Measurements from ENCODE around the gene ACOX1. TPM values are rescaled to one million over a fixed set of nuclear protein-coding genes. Genes with fewer than 3 reads are reported as not detected.
A peak's percentile ranks its signal among the peaks of the same experiment; 100 is the strongest.

ACOX1 gene
- total RNA-seq (2021) (35.0 and 39.5 TPM in 2 replicates), Bru-seq, nascent RNA (percentile 70 among the genes with signal in this experiment), BruChase-seq, experiment 1, labeled RNA remaining after a 2-hour chase (percentile 78 among the genes with signal in this experiment), BruChase-seq, experiment 2, labeled RNA remaining after a 6-hour chase (percentile 90 among the genes with signal in this experiment)
- long read RNA-seq, full-length matches to known transcripts, result 33 of 42 reads
- long read RNA-seq, partial matches to known transcripts, result 4 of 42 reads
- long read RNA-seq, other reads (novel, unspliced or antisense), result 5 of 42 reads

- TF ChIP-seq EZH2 (IDR thresholded peaks at IDR 0.05; ENCODE audit: borderline replicate concordance, low read depth, low read length, poor library complexity, severe bottlenecking) (no peak), CTCF (conservative IDR thresholded peaks at IDR 0.05; ENCODE audit: low read depth, low read length) (peak; percentile 43)
- BruUV-seq (replicated peaks), result no TSS peak
- H3K4me1 ChIP-seq (ENCODE audit: insufficient read depth, low read length, poor library complexity, severe bottlenecking), result peaks cover 26% of the 10 kb centered on the region
- no peaks in the 10 kb centered on the region for H3K36me3 ChIP-seq (ENCODE audit: insufficient read depth, low read length, poor library complexity, severe bottlenecking)
- intact Hi-C loops (cut with micrococcal nuclease; ENCODE audit: unreplicated experiment), result loop anchor here (1.0 kb wide), 1 partner anchor 124 kb away; the partner anchor contains the start of gene EXOC7
- no peaks in the 10 kb centered on the region for H3K9me3 ChIP-seq (ENCODE audit: low read depth, low read length, poor library complexity, severe bottlenecking)
- H3K4me3 ChIP-seq (ENCODE audit: low read depth, low read length, poor library complexity, severe bottlenecking), result peak within 1 kb of the TSS; percentile 66
- H3K27ac ChIP-seq (ENCODE audit: low read depth, low read length, poor library complexity, severe bottlenecking), result peak within 1 kb of the TSS; percentile 95
- DNase-seq (ENCODE audit: low spot score), result peak; percentile 98
- ChIA-PET CTCF (interaction anchor here (1.2 kb wide), 1 partner anchor 123 kb away, joined by 4 read pairs; the partner anchor contains the start of gene WBP2), POLR2A (ENCODE audit: low non-redundant PET) (no interaction called here)
- no peaks in the 10 kb centered on the region for H3K27me3 ChIP-seq (replicated peaks; ENCODE audit: insufficient read depth, low read depth, low read length, poor library complexity)
These were observed at the start of gene ACOX1, which contains the start of gene TEN1 for GRCh38 chr17:75978938-75979704. ACOX1 (minus strand) TSS chr17:75979166; CDS start chr17:75979073, 93 bp downstream. TEN1 (plus strand) TSS chr17:75979240; CDS start chr17:75986193, 6,953 bp downstream.

DNA sequence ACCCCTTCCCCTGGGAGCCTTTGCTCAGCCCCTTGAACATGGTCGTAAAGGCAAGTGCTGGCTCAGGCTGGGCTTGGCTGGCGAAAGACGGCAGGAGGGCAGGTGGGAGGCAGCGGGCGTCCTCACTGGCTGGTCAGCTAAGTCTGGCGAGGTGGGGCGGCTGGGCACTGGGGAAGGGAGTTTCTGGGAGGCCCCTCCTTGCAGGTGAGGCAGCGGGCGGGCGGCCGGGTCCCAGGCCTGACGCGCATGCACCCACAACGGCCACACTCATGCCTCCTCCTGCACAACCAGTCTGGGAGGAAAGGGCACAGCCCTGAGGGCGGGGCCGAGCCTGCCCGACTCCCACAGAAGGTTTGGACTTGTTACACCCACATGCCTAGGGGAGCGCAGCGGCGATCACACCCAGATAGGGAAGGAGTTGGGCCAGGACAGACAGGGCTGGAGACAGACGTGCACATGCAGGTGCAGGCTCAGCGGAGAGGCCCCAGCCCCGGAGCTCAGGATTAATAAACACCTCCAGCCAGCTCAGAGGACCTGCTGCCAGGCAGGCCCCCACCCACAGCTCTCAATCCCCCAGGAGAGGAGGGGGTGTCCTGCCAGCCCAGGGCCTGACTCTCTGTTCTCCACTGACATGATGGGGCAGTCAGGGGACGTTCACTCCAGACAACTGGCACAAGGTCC, 48.3 kb upstream of the ACOX1 start, which contains the start of gene EVPL:
TSS of gene EVPL (minus strand) at position 148 of the 681 bp plus-strand sequence. CDS start at position 40, 108 bp downstream.
- Histone ChIP-seq H3K27me3 (replicated peaks; ENCODE audit: insufficient read depth, low read depth, low read length, poor library complexity) (no peaks in the 10 kb centered on the region), H3K27ac (ENCODE audit: low read depth, low read length, poor library complexity, severe bottlenecking) (no peak within 1 kb of the TSS), H3K9me3 (ENCODE audit: low read depth, low read length, poor library complexity, severe bottlenecking) (no peaks in the 10 kb centered on the region), H3K4me3 (ENCODE audit: low read depth, low read length, poor library complexity, severe bottlenecking) (no peak within 1 kb of the TSS), H3K36me3 (ENCODE audit: insufficient read depth, low read length, poor library complexity, severe bottlenecking) (no peaks in the 10 kb centered on the region), H3K4me1 (ENCODE audit: insufficient read depth, low read length, poor library complexity, severe bottlenecking) (peaks cover 18% of the 10 kb centered on the region)
- intact Hi-C loops (cut with micrococcal nuclease; ENCODE audit: unreplicated experiment), result no loop called here
- no TSS peak for BruUV-seq (replicated peaks)
- DNase-seq (ENCODE audit: low spot score), result no peak
- CTCF ChIA-PET, result no interaction called here
- POLR2A ChIA-PET (ENCODE audit: low non-redundant PET), result no interaction called here
- TF ChIP-seq EZH2 (IDR thresholded peaks at IDR 0.05; ENCODE audit: borderline replicate concordance, low read depth, low read length, poor library complexity, severe bottlenecking), result no peak
- TF ChIP-seq CTCF (conservative IDR thresholded peaks at IDR 0.05; ENCODE audit: low read depth, low read length), result no peak

- Histone ChIP-seq H3K36me3 (ENCODE audit: insufficient read depth, low read length, poor library complexity, severe bottlenecking) (no peaks in the 10 kb centered on the region), H3K27me3 (replicated peaks; ENCODE audit: insufficient read depth, low read depth, low read length, poor library complexity) (no peaks in the 10 kb centered on the region), H3K4me3 (ENCODE audit: low read depth, low read length, poor library complexity, severe bottlenecking) (no peak overlapping the region), H3K4me1 (ENCODE audit: insufficient read depth, low read length, poor library complexity, severe bottlenecking) (peaks cover 14% of the 10 kb centered on the region), H3K27ac (ENCODE audit: low read depth, low read length, poor library complexity, severe bottlenecking) (no peak overlapping the region), H3K9me3 (ENCODE audit: low read depth, low read length, poor library complexity, severe bottlenecking) (no peaks in the 10 kb centered on the region)
- intact Hi-C loops (cut with micrococcal nuclease; ENCODE audit: unreplicated experiment), result no loop called here
- ChIA-PET POLR2A (ENCODE audit: low non-redundant PET) (no interaction called here), CTCF (no interaction called here)
- no peak for TF ChIP-seq EZH2 (IDR thresholded peaks at IDR 0.05; ENCODE audit: borderline replicate concordance, low read depth, low read length, poor library complexity, severe bottlenecking)
- TF ChIP-seq CTCF (conservative IDR thresholded peaks at IDR 0.05; ENCODE audit: low read depth, low read length), result no peak
- DNase-seq (ENCODE audit: low spot score), result no peak
- no TSS peak for BruUV-seq (replicated peaks)
These were observed 47.8 kb upstream of the ACOX1 start for GRCh38 chr17:76026714-76027158.
